Measurements from ENCODE around the gene GDF11. TPM values are rescaled to one million over a fixed set of nuclear protein-coding genes. Genes with fewer than 3 reads are reported as not detected.

Gene GDF11
- total RNA-seq, 1 experiment from 2014 or later = 7.0 TPM

DNA sequence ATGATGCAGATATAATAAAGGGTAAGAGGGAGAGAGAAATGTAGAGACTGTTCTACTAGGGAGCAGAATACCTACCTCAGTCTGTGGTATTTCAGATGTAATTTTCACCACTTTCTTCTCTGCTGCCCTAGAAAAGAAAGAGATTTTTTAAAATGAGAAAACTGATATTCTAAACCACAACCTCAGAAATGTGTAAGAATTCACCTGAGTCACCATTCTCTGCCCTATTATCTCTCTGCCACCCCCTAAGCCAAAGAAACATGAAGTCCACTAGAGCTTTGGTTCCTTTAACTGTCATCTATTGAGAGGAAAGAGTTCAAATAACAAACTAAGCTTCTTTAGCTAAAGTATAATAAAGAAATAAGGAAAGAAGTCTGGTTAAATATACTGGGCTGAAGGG lies 53.0 kb downstream of the GDF11 start:
- DNase-seq (ENCODE audit: low spot score) = no peak

GRCh38 chr12:55797068-55797467 lies 54.1 kb downstream of the GDF11 start:
- DNase-seq (ENCODE audit: low spot score) = no peak

DNA sequence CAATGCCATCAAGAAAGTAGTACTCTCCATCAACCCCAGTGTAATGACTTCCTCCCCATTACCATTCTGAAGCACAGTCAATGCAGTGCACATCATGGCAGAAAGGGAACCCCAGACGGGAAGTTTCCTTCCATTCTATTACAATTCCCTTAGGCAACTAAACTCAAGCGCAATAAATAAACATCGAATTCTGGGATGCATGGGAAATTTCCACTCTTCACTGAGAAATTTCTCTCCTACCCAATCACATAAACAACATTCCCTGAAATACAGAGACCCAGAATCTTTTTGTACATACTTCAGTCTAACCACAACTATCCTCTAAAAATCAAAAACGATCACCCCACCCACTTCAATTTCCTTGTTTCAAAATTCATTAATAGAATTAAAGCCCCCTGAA lies 54.6 kb downstream of the GDF11 start:
- no peak for DNase-seq (ENCODE audit: low spot score)

Other genes starting within 250 kb of the GDF11 start
- gene OR6C4, start 193.5 kb upstream of the GDF11 start, total RNA-seq (2014; rRNA removed; shearing (Covaris generic)) = not detected in 2 replicates
- not detected in 2 replicates for gene OR2AP1, start 170.7 kb upstream of the GDF11 start, total RNA-seq (2014; rRNA removed; shearing (Covaris generic))
- not detected in 2 replicates for gene OR10P1, start 106.2 kb upstream of the GDF11 start, total RNA-seq (2014; rRNA removed; shearing (Covaris generic))
- 7.8 and 10.7 TPM in 2 replicates for gene ITGA7, start 35.2 kb upstream of the GDF11 start, total RNA-seq (2014; rRNA removed; shearing (Covaris generic))
- gene BLOC1S1, start 27.1 kb upstream of the GDF11 start, total RNA-seq (2014; rRNA removed; shearing (Covaris generic)) = 96.1 and 135 TPM in 2 replicates
- gene RDH5, start 22.7 kb upstream of the GDF11 start, total RNA-seq (2014; rRNA removed; shearing (Covaris generic)) = 2.7 and 7.5 TPM in 2 replicates
- gene CD63, start 14.1 kb upstream of the GDF11 start, total RNA-seq (2014; rRNA removed; shearing (Covaris generic)) = 1,213 and 1,362 TPM in 2 replicates
- 227 and 308 TPM in 2 replicates for gene SARNP, start 74.6 kb downstream of the GDF11 start, total RNA-seq (2014; rRNA removed; shearing (Covaris generic))
- gene ORMDL2, start 74.9 kb downstream of the GDF11 start, total RNA-seq (2014; rRNA removed; shearing (Covaris generic)) = 9.0 and 16.7 TPM in 2 replicates
- 41.7 and 50.5 TPM in 2 replicates for gene DNAJC14, start 86.5 kb downstream of the GDF11 start, total RNA-seq (2014; rRNA removed; shearing (Covaris generic))
- gene MMP19, start 99.8 kb downstream of the GDF11 start, total RNA-seq (2014; rRNA removed; shearing (Covaris generic)) = 4.2 and 5.2 TPM in 2 replicates
- 37.0 and 52.5 TPM in 2 replicates for gene PYM1, start 184.8 kb downstream of the GDF11 start, total RNA-seq (2014; rRNA removed; shearing (Covaris generic))
- 33.4 and 42.9 TPM in 2 replicates for gene DGKA, start 188.0 kb downstream of the GDF11 start, total RNA-seq (2014; rRNA removed; shearing (Covaris generic))
- 1.1 and 2.0 TPM in 2 replicates for gene PMEL, start 222.9 kb downstream of the GDF11 start, total RNA-seq (2014; rRNA removed; shearing (Covaris generic))
- gene CDK2, start 223.7 kb downstream of the GDF11 start, total RNA-seq (2014; rRNA removed; shearing (Covaris generic)) = 91.6 and 100 TPM in 2 replicates
- 47.8 and 50.1 TPM in 2 replicates for gene RAB5B, start 231.0 kb downstream of the GDF11 start, total RNA-seq (2014; rRNA removed; shearing (Covaris generic))